Neuronal stem cell (in vitro differentiated cells): ENCODE measurements around the gene PTPRG.

ENCODE experiments used
- DNase-seq: peaks from one replicate; pipeline ENCODE4 v3.0.0-alpha.2; 2013; ENCODE audit warnings: low spot score
- H2AFZ ChIP-seq: one replicate; pipeline ENCODE4 v1.6.1; 2013; ENCODE audit warnings: mild to moderate bottlenecking, low read length, inconsistent platforms
- H2AK5ac ChIP-seq: 2 replicates; pipeline ENCODE4 v1.6.1; 2013; ENCODE audit warnings: low read depth, mild to moderate bottlenecking, inconsistent platforms, low read length, moderate library complexity, mixed read lengths
- H2BK120ac ChIP-seq: 2 replicates; pipeline ENCODE4 v1.6.1; 2013; ENCODE audit warnings: low read depth, mild to moderate bottlenecking, inconsistent platforms, low read length, moderate library complexity, mixed read lengths
- H2BK12ac ChIP-seq: one replicate; pipeline ENCODE4 v1.6.1; 2013; ENCODE audit warnings: low read length, inconsistent platforms
- H2BK15ac ChIP-seq: 2 replicates; pipeline ENCODE4 v1.6.1; 2013; ENCODE audit warnings: mild to moderate bottlenecking, low read length, inconsistent platforms, mixed read lengths
- H2BK5ac ChIP-seq: one replicate; pipeline ENCODE4 v1.6.1; 2013; ENCODE audit warnings: inconsistent platforms, mild to moderate bottlenecking, low read length, moderate library complexity
- H3K14ac ChIP-seq: one replicate; pipeline ENCODE4 v1.6.1; 2013; ENCODE audit warnings: low read length, inconsistent platforms
- H3K18ac ChIP-seq: 2 replicates; pipeline ENCODE4 v1.6.1; 2013; ENCODE audit warnings: low read length, inconsistent platforms
- H3K23ac ChIP-seq: 2 replicates; pipeline ENCODE4 v1.6.1; 2013; ENCODE audit warnings: low read depth, mild to moderate bottlenecking, mixed read lengths, low read length, inconsistent platforms; ENCODE audit not compliant: poor library complexity
- H3K27ac ChIP-seq: replicated peaks from 3 replicates; pipeline ENCODE4 v1.5.1; 2013; ENCODE audit warnings: low read length, inconsistent platforms
- H3K27me3 ChIP-seq, 3 experiments: 2 replicates each; pipeline ENCODE4 v1.6.1; 2013; ENCODE audit warnings: low read length in 3 of 3, mild to moderate bottlenecking in 2 of 3, inconsistent platforms in 1 of 3, low read depth in 1 of 3, mixed read lengths in 1 of 3, moderate library complexity in 1 of 3; ENCODE audit not compliant: control insufficient read depth in 3 of 3, insufficient read depth in 3 of 3
- H3K36me3 ChIP-seq, 2 donors: replicated peaks in 1 of 2; 2 replicates each; pipeline ENCODE4 v1.6.1; 2013; ENCODE audit warnings: low read length in 2 of 2; ENCODE audit not compliant: control insufficient read depth in 2 of 2, insufficient read depth in 2 of 2
- H3K4ac ChIP-seq: 2 replicates; pipeline ENCODE4 v1.6.1; 2013; ENCODE audit warnings: inconsistent platforms, mild to moderate bottlenecking, low read length, moderate library complexity
- H3K4me1 ChIP-seq, 2 donors: 1 replicate in 1 of 2; 2 replicates in 1 of 2; pipeline ENCODE4 v1.6.1; 2013; ENCODE audit warnings: low read length in 2 of 2, low read depth in 1 of 2; ENCODE audit not compliant: control insufficient read depth in 2 of 2, insufficient read depth in 1 of 2
- H3K4me2 ChIP-seq: one replicate; pipeline ENCODE4 v1.6.1; 2013; ENCODE audit warnings: mild to moderate bottlenecking, low read length, inconsistent platforms; ENCODE audit not compliant: insufficient read depth, poor library complexity, severe bottlenecking
- H3K4me3 ChIP-seq, 2 donors: 2 replicates each; pipeline ENCODE4 v1.5.1; 2013; ENCODE audit warnings: low read length in 2 of 2, mild to moderate bottlenecking in 2 of 2, inconsistent platforms in 1 of 2, moderate library complexity in 1 of 2
- H3K79me1 ChIP-seq: one replicate; pipeline ENCODE4 v1.6.1; 2013; ENCODE audit warnings: low read depth, mild to moderate bottlenecking, inconsistent platforms, low read length, moderate library complexity
- H3K9ac ChIP-seq: one replicate; pipeline ENCODE4 v1.6.1; 2013; ENCODE audit warnings: mild to moderate bottlenecking, low read depth, low read length, inconsistent platforms; ENCODE audit not compliant: poor library complexity
- H3K9me3 ChIP-seq, 2 donors: replicated peaks in 1 of 2; 2 replicates each; pipeline versions ENCODE3 to v1.6.1; 2013; ENCODE audit warnings: low read length in 2 of 2, mild to moderate bottlenecking in 2 of 2, inconsistent platforms in 1 of 2, low read depth in 1 of 2, mixed read lengths in 1 of 2, moderate library complexity in 1 of 2; ENCODE audit not compliant: control insufficient read depth in 2 of 2, insufficient read depth in 1 of 2
- H4K8ac ChIP-seq: one replicate; pipeline ENCODE4 v1.6.1; 2013; ENCODE audit warnings: low read depth, mild to moderate bottlenecking, inconsistent platforms, low read length, moderate library complexity
- H4K91ac ChIP-seq: one replicate; pipeline ENCODE4 v1.6.1; 2013; ENCODE audit warnings: low read length, low read depth, mild to moderate bottlenecking, inconsistent platforms; ENCODE audit not compliant: poor library complexity
- WGBS, 2 donors: extraction: QIAGEN DNeasy Blood & Tissue Kit; methylation state at CpG; one replicate each; pipeline ENCODE4 v1.1.7; 2013; ENCODE audit warnings: missing lambda C conversion rate in 2 of 2, mixed read lengths in 1 of 2; ENCODE audit not compliant: insufficient read length in 2 of 2, insufficient replicate concordance in 1 of 2; ENCODE audit errors: extremely low coverage in 2 of 2; 5-methylcytosine and 5-hydroxymethylcytosine counted together

The PTPRG gene

GRCh38 chr3:61650719-61651410 lies 89.5 kb downstream of the PTPRG start:
- Histone ChIP-seq H3K9me3 (no peaks in the 10 kb centered on the region), H3K18ac (no peak overlapping the region), H3K9ac (no peak overlapping the region), H2AK5ac (no peak overlapping the region), H3K36me3 (no peaks in the 10 kb centered on the region), H3K4ac (no peak overlapping the region), H3K79me1 (peaks cover 4% of the 10 kb centered on the region), H3K23ac (no peak overlapping the region), H3K4me2 (no peak overlapping the region), H3K27ac (no peak overlapping the region), H2AFZ (no peak overlapping the region), H4K91ac (no peak overlapping the region), H2BK15ac (no peak overlapping the region), H2BK120ac (no peak overlapping the region), H2BK5ac (no peak overlapping the region), H2BK12ac (no peak overlapping the region), H3K27me3 (no peaks in the 10 kb centered on the region), H3K4me1 (peaks cover 0 to 4% of the 10 kb centered on the region in 2 donors), H4K8ac (no peak overlapping the region), H3K14ac (no peak overlapping the region), H3K4me3 (no peak overlapping the region)
- no peak for DNase-seq
- no CpG with 5 or more reads among the region's 4 CpGs for WGBS, 2 donors

- Histone ChIP-seq H3K23ac (no peak overlapping the region), H3K9me3 (peaks cover 3 to 11% of the 10 kb centered on the region in 2 donors), H3K4me3 (no peak overlapping the region), H2BK12ac (no peak overlapping the region), H3K79me1 (peaks cover 3% of the 10 kb centered on the region), H3K9ac (no peak overlapping the region), H3K27ac (no peak overlapping the region), H2AFZ (peak overlapping the region; percentile 33), H2BK15ac (no peak overlapping the region), H3K4me2 (no peak overlapping the region), H4K8ac (no peak overlapping the region), H3K14ac (no peak overlapping the region), H2BK120ac (no peak overlapping the region), H4K91ac (no peak overlapping the region), H3K18ac (no peak overlapping the region), H3K27me3 (no peaks in the 10 kb centered on the region), H2AK5ac (no peak overlapping the region), H3K36me3 (peaks cover 0 to 2% of the 10 kb centered on the region in 2 donors), H2BK5ac (no peak overlapping the region), H3K4ac (no peak overlapping the region), H3K4me1 (peaks cover 3 to 12% of the 10 kb centered on the region in 2 donors)
- no peak for DNase-seq
- WGBS, 2 donors, result no CpG with 5 or more reads among the region's 4 CpGs
These were observed 96.3 kb downstream of the PTPRG start for GRCh38 chr3:61657689-61658088.

GRCh38 chr3:61662861-61663260 lies 101.5 kb downstream of the PTPRG start:
- no peak overlapping the region for H3K9ac ChIP-seq
- peaks cover 6% of the 10 kb centered on the region for H3K79me1 ChIP-seq
- H2AK5ac ChIP-seq, result no peak overlapping the region
- no CpG with 5 or more reads among the region's 8 CpGs for WGBS, 2 donors
- no peak for DNase-seq
- H3K4me3 ChIP-seq, result no peak overlapping the region
- no peak overlapping the region for H3K18ac ChIP-seq
- H2BK5ac ChIP-seq, result no peak overlapping the region
- no peak overlapping the region for H4K91ac ChIP-seq
- H3K4me1 ChIP-seq, result peaks cover under 1 to 8% of the 10 kb centered on the region in 2 donors
- H2BK15ac ChIP-seq, result no peak overlapping the region
- H3K9me3 ChIP-seq, result peaks cover 3 to 7% of the 10 kb centered on the region in 2 donors
- H4K8ac ChIP-seq, result no peak overlapping the region
- H2AFZ ChIP-seq, result no peak overlapping the region
- peaks cover 0 to 2% of the 10 kb centered on the region in 2 donors for H3K36me3 ChIP-seq
- no peak overlapping the region for H3K4ac ChIP-seq
- H3K4me2 ChIP-seq, result no peak overlapping the region
- no peak overlapping the region for H3K14ac ChIP-seq
- H2BK120ac ChIP-seq, result no peak overlapping the region
- no peaks in the 10 kb centered on the region for H3K27me3 ChIP-seq
- H3K27ac ChIP-seq, result no peak overlapping the region
- H3K23ac ChIP-seq, result no peak overlapping the region
- no peak overlapping the region for H2BK12ac ChIP-seq

GRCh38 chr3:61663356-61664104 lies 102.2 kb downstream of the PTPRG start:
- H3K79me1 ChIP-seq, result peaks cover 3% of the 10 kb centered on the region
- H3K4me1 ChIP-seq, result peaks cover 0 to 4% of the 10 kb centered on the region in 2 donors
- H3K9ac ChIP-seq, result no peak overlapping the region
- peaks cover 3 to 7% of the 10 kb centered on the region in 2 donors for H3K9me3 ChIP-seq
- H3K27ac ChIP-seq, result no peak overlapping the region
- no peak overlapping the region for H2AFZ ChIP-seq
- no peak overlapping the region for H3K18ac ChIP-seq
- H3K27me3 ChIP-seq, result no peaks in the 10 kb centered on the region
- H4K91ac ChIP-seq, result no peak overlapping the region
- H4K8ac ChIP-seq, result no peak overlapping the region
- peaks cover 0 to 2% of the 10 kb centered on the region in 2 donors for H3K36me3 ChIP-seq
- no peak overlapping the region for H3K4ac ChIP-seq
- WGBS, 2 donors, result no CpG with 5 or more reads among the region's 8 CpGs
- no peak overlapping the region for H3K4me2 ChIP-seq
- H3K23ac ChIP-seq, result no peak overlapping the region
- H2BK15ac ChIP-seq, result no peak overlapping the region
- H2BK12ac ChIP-seq, result no peak overlapping the region
- DNase-seq, result no peak
- no peak overlapping the region for H2BK120ac ChIP-seq
- no peak overlapping the region for H2BK5ac ChIP-seq
- H3K14ac ChIP-seq, result no peak overlapping the region
- no peak overlapping the region for H2AK5ac ChIP-seq
- no peak overlapping the region for H3K4me3 ChIP-seq
